HG02759 (cell line): Measurements from ENCODE around the gene AHRR.
"Not testable (repeated sequence)": the region's sequence is repeated elsewhere in the genome, so short reads cannot be mapped to it uniquely, and the experiment has no call there.

Source experiments
- ATAC-seq: cut with Tn5 transposase; IDR thresholded peaks from one replicate; pipeline ENCODE4 v1.9.1; 2021; ENCODE audit warnings: mild to moderate bottlenecking, moderate library complexity; ENCODE audit not compliant: unreplicated experiment

The AHRR gene

DNA sequence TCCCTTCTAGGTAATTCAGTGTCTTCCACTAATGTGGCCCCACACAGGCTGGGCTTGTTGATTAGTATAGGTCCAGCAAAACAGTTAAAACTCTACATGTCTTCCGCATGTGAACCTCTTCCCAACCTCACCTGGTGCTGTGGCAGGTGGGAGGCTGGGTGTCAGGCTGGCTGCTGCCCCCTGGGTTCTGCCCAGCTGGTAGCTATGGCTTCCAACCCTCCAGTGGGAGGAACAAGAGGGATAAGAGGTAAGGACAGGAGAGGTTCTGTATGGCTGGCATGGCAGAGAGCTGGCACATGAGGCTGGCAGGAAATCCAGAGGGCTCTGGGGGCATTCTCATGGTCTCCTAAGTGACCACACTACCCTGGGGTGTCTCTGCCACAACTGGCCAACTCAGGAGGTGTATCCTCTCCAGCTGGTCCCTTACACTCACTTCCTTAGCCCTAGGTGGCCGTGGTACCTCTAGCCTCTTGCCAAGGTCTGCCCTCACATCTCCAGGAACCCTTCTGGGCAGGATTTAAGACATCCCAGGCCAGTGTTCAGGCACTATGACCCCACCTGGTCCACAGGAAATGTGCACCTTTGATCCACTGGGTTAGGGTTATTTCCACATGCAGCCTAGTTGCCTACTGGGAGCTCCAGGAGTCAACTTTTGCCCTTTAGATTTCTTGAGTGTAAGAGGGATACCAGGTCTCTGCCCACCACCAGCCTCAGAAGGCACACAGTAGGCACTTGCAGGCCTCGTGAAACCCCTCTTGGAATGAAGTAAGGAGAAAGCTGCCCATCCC lies 41.7 kb downstream of the AHRR start:
- no peak for ATAC-seq

DNA sequence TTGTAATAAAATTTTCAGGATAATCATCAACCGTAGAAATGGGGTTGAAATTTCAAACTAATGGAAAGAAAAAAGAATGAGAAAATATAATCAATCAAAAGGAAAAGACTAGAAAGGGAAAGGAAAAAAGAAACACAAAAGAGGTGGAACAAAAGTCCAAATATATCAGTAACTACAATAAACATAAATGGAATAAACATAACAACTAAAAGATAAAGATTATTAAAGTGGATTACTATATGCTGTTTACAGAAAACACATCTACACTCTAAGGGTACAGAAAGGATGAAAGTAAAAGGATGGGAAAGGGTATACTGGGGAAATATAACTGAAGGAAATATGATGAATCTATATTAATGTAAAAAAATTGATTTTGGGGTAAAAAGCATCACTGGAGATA lies 43.0 kb downstream of the AHRR start:
- ATAC-seq = no peak

DNA sequence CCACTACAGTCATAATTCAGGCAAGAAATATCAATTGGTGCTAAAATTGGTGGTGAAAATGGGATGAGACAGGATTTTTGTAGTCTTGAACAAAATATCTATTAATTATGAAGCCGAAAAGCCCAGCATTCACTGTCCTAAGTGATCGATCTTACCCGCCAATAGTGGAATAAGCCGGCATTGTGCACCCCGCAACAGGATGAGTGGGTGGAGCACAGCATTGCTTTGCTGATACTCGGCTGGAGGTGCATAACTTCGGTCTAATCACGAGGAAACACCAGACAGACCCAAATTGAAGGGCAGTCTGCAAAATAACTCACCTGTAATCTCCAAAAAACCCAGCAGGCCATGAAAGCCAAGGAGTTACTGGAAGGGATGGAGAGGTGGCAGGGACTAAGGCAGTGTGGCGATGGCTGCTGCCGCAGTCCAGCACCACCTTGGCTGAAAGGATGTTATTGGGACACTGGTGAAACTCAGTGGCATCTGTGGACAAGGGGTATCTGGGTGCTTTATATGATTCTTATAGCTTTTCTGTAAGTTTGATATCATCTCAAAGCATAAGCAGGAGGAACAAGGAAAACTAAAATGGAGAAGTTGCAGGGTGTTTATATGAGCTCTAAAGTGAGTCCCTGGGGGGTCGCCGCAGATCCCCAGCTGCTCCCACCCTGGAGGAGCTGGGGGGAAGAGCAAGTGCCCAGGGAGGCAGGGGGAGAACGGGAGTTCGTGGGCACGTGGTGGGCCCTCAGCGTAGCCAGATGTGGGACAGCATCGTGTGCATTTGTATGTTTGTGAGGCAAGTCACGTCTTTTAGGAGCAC lies 45.2 kb downstream of the AHRR start:
- ATAC-seq = no peak

DNA sequence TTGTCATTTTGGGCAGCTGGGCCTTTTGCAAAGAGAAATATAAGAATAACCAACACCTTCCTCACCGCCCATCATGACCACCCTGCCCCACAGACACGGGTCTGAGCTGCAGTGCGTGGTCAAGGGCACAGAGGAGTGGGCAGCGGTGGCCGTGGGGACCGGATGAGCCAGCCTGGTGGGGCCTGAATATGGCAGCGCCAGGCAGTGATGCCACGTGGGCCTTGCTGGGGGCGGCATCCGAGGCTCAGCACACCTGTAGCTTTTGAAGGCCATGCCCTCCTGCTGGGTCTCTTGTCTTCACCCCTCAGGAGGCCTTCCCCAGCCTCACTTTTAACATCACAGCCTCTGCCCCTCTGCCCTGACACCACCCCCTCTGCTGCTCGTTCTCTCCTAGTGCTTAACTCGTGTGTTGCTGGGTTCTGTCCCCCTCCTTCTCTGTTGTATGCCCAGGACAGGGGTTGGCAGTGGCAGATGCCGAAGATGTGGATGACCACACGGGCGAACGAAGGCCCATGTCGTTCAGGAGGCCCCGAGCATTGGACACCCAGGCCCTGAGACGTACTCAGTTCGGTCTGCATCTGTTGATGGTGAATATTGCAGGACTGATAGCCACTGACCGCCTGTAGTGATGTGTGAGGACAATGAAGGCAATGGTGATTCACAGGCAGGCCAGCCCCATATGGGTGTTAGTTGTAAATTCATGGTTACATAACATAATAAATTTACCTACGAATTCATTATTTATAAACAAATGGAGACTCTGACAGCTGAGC lies 46.0 kb downstream of the AHRR start:
- ATAC-seq = no peak

DNA sequence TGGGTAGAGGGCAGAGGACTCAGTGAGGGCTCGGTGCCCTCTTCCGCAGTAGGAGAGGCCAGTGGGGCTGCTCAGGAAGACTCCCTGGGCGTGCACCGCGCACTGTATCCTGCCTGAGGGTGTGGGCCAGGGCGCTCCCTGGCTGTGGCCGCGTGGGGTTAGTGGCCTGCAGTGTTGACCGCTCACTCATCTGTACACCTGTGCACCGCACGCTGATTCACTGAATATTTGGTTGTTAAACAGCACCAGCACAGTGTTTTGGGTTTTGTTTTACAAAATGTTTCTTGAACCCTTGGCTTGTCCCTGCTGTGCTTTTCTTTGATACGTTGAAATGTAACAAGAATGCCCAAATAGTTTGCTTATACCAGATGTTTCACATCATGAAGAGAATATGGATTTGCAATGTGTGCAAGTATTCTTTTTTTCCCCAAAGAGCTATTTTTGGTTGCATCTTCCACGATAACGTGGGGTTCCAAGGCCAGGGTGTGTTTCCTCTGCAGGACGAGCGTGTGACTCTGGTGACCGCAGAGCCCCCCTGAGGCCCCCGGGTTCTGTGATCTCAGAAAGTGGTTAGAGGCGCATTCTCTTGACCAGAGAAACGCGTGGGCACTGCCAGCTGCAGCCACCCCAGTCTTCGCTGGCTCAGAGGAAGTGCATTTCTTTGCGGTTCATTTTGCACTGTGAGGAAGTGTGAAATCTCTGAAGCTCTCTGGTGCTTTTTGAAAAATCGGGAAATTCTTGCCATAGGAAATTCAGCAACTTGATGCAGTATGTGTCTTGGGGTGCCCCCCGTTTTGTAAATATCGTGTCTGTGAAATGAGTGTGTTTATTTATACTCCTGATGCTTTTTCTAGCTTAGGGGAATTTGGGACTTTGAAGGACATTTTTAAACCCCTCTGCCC lies 46.9 kb downstream of the AHRR start:
- peak; percentile 61 for ATAC-seq

DNA sequence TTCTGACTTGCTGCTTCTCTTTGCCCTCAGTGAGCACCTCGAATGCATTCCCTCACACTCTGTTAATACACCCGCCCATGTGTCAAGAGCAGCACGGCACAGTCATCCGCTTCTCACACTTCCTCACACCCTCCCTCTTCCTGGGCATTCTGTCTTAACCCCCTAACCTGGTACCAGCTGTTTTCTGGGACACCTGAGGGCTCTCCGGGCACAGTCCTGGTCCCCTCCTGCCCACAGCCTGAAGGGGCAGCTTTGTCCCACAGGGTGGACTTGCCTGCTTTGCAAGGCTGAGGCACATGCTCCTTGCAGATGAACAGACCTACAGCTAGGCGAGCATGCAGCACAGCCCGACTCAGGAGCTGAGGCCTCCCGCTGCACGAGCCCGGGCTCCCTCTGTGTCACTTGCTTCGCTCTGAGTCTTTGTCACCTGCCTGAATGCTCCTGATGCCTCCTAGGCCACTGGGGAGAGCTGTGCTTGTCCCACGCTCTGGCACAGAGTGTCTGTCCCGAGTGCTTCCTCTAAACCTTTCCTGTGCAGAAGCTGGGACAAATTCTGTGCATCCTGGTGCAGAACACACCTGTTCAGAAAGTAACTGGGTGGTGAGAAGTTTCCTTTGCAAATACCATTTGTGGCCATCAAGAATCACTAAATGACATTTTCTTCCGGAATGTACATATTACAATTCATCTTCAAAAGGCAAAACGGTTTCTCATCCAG lies 47.8 kb downstream of the AHRR start:
- peak; percentile 14 for ATAC-seq

DNA sequence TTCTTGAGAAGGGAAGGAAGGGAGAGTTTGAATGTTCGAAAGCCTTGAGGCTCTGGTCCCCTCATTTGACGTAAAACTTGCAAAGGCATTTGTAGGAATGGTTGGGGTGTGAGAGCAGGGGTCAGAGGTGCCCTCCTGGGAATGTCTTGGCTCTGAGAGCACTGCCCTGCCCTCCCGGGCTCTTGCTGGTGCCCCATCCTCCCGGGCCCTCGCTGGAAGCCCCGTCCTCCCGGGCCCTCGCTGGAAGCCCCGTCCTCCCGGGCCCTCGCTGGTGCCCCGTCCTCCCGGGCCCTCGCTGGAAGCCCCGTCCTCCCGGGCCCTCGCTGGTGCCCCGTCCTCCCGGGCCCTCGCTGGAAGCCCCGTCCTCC lies 48.3 kb downstream of the AHRR start:
- not testable (repeated sequence) for ATAC-seq

DNA sequence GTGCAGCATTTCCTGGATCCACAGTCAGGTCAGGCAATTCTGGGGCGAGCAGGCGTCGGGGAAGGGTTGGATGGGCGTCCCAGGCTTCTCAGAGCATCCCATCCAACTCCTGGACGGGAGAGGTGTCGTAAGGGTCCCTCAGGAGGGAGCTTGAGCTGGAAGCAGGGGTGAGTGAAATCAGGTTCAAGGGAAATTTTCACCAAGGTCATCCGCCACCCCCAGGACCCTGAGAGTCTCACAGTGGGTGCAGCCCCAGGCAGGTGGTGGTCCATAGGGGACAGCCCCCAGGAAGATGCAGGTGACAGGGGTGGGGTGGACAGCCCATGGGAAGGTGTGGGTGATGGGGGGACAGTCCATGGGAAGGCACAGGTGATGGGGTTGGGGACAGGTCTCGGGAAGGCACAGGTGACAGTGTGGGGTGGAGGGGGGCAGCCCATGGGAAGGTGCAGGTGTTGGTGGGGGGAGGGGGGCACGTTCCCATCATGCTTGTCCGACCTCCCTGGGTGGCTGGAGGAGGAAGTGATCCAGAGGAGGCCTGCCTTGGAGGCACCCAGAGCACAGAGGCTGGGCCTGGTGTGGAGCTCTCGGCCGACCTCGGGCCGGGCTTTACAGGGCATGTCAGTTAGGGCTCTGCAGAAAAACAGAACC lies 48.9 kb downstream of the AHRR start:
- ATAC-seq = no peak

DNA sequence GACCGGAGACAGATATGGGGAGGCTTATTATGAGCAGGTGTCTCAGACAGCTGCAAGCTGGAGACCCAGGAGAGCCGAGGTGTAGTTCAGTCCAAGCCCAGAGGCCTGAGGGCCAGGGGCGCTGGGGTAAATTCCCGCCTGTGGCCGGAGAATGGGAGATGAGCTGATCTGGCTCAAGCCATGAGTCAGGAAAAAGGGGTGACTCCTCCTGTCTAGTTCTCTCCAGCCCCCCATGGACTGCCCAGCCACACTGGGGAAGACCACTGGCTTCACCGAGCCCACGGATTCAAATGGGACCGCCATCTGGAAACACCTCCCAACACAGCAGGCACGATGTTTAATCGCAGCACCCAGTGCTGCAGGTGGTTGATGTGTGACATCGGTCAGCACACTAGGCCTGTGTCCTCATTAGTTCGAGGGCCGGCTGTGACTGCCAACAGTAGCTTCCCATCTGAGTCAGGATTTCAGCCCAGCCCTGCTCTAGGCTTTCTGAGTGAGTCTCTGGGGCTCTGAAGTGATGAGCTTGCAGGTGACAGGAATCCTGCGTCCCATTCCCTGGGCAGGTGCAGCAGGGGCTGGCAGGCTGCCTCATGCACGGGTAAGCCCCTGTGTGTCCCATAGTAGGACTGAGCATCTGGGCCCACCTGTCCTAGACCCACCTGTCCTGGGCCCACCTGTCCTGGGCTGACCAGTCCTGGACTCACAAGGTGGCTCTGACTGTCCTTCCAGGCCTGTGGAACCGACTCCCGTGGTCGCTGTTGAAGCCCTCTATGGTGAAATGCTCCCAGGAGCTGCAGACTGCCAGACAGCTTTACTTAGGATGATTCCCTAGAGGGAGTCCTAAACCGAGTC lies 49.7 kb downstream of the AHRR start:
- ATAC-seq = no peak

DNA sequence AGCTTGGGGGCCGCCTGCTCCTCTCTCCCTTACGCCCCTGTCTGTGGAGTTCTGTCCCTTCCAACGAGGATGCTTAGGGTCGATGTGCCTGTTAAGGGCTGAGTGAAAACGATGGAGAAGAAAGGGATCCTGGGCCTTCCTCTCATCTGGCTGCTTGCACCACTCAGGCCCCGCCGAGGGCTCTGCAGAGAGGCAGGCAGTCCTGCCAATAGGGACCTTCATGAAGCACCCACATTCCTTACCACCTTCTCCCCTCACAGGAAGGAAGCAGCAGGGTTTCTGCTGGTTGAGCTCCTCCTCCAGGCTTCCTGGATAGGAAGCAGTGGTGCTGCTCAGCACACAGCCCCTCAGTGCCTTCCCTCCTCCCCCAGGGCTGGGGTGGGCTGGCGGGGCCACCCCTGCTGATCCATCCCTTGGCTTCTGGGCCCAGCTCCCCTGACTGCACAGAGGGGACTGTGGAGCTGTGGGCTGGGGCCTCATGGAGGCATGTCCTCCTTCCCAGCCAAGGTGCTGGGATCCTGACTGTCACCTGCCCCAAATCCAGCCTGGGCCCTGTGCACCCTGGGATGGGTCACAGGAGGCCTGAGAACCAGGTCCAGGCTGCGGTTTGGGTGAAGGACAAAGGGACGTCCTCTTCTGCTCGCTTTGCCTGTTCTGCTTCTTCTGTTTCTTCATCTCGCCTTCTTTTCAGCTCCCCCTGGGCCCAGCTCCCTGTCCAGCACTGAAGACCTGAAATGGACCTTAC lies 50.5 kb downstream of the AHRR start:
- no peak for ATAC-seq

DNA sequence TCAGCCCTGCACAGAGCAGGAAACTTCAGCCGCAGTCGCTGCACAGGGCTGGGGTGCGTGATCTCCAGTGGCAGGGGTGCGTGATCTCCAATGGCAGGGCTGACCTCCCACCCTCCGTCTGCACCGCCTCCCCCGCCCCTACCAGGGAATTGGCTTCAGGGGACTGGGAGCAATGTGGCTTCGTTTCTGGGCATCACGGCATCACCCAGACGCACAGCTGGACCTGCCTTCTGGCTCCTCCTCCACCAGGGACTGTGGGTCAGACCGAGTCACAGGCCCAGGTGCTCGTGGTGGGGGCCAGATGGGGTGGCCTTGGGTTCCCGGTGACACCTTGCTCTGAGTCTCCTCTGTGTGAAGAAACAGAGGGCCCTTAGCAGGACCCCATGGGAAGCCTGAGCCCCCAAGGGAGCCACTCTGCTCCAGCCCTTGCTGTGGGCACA lies 51.1 kb downstream of the AHRR start:
- ATAC-seq = no peak

DNA sequence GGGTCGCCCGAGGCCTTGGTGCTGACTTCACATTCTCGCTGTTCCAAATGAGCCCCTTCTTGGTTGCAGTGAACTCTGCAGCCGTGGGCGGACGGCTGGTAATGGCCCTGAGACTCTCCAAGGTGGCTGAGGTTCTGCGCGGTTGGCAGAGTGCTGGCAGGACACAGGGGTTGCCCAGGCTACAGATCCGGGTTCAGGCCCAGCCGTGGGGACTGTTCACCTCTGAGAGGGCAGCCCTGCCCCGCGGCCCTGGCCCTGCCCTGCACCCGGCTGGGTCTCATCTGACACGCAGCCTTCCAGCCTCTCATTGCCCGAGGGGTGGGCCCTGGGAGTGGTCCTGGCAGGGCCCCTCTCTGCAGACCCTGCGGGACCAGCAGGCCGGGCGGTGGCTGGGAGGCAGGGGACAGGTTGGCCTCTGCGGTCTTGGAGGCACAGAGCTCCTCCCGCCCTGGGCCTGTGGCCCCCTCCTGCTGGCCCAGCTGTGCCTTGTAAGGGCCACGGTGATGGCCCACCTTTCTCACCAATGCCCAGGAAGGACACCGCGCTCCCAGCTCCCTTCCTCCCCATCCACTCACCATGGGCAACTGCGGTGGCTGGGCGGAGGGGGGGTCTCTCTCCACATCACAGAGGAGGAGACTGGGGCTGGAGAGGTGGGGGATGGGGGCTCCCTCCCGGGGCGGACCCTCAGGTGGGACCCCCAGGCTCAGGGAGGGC lies 51.6 kb downstream of the AHRR start:
- ATAC-seq = peak; percentile 19

DNA sequence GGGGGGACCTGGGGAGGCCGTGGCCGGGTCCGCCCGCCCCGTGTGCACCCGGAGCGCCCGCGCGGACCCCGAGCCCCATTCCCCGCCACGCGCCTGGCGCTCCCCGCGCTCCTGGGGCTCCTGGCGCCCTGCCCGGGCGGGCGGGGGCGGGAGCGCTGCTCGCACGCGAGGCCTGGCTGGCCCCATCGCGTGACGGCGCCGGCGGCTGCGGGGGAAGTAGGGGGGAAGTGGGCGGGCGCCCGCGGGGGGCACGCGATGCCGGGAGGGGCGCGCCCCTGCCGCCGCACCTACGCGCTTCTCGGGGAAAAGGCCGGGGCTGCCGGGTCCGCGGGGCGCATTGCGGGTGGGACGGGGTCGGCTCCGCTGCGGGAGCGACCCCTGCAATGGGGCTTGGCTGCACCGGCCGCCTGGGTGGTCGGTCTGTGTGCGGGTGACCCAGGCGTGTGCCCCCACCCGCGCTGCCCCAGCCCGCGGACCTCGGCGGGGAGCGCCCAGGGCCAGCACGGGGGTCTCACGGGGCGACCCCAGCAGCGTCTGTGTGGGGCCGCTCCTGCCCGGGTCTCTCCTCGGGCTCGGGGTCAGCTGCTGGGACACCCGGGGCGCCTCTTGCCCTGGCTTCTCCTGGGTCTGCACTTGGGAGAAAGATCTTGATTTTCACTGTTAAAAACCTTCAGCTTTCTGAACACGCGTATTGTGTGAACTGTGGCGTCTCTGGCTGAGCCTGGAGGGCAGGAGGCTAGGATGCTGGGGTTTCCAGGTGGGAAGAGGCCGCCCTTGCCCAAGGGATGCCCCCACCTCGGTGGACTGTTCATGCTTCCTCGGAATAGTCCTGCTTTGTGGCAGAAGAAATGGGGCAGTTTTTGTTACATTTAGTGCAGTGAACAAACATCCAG lies 52.4 kb downstream of the AHRR start:
- ATAC-seq = peak; percentile 56

DNA sequence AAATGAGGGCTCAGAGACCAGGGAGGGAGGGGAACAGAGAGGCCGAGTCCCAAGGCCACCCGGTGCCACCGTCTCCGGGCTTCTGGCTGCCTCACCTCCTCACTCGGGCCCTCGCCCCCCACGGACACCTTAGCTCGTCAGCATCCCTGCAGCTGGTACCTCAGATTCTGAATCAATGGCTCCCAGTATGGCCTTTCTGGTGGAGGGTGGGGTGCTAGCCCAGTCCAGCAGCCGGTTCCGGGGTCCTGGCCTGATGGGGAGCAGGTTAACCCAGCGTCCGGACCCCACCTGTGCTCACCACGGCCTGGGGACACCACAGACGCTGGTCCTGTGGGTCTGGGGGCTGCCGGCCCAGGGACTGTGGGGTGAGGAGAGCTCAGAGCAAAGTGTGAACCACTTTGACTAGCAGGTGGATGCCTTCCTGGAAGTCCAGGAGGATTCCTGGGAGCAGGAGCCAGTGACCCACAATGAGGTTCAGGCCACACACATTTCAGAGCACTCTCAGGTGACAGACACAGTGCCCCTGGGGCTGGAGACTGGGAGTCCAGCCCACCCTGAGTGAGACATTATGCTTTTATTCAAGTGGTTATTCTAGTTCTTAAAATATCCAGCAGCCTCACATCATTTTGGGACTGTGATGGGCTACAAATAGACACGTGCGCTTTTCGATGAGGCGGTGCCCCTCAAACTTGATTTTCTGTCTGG lies 53.3 kb downstream of the AHRR start:
- no peak for ATAC-seq

DNA sequence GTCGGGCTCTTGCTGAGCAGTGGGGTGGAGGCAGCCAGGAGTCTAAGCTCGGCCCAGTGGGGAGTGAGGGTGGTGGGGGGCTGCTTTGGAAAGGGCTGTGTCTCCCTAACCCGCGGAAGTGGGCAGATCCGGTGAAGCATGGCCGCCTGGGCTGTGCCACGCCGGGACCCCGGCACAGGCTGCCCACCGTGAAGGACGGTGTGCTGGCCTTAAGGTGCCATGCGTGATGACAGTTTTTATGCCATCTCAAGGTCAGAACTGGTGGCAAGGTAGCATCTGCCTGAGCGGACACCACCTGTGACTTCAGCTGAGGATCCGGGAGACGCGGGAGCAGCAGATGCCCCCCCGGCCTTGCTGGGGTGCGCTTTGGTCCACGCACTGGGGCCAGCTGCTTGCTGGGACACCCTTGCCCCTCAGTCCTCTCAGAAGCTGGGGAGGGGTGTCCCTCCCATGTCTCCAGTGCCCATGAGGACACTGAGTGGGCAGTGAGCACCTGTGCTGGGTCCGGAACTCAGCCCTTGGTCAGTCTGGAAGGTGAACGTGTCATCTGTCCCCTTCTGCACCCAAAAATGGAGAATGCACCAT lies 53.9 kb downstream of the AHRR start:
- no peak for ATAC-seq
